ENCODE data around the gene SULT6B1. TPM values are rescaled to one million over a fixed set of nuclear protein-coding genes. Genes with fewer than 3 reads are reported as not detected.

The SULT6B1 gene
- total RNA-seq, result not detected in 2 replicates

GRCh38 chr2:37188570-37188969 is at the start of gene SULT6B1:
Gene SULT6B1, minus strand, starts transcription at chr2:37188670. Its CDS starts 30 bp downstream, at chr2:37188640.

GRCh38 chr2:37231241-37232130 is 43.0 kb upstream of the SULT6B1 start, which contains the start of the genes CEBPZ and NDUFAF7:
Gene CEBPZ, minus strand, starts transcription at chr2:37231596. Its CDS starts 29 bp downstream, at chr2:37231567.
Gene NDUFAF7, plus strand, starts transcription at chr2:37231658. Its CDS starts 48 bp downstream, at chr2:37231706.

GRCh38 chr2:37196320-37197195 is 8.1 kb upstream of the SULT6B1 start, which contains the start of gene CEBPZOS:
Gene CEBPZOS, plus strand, starts transcription at chr2:37196496. Its CDS starts 3,209 bp downstream, at chr2:37199705.

GRCh38 chr2:37156857-37157714 is 31.4 kb downstream of the SULT6B1 start, which contains the start of gene EIF2AK2:
Gene EIF2AK2, minus strand, starts transcription at chr2:37156980. Its CDS starts 9,174 bp downstream, at chr2:37147806.

Other genes starting within 250 kb of the SULT6B1 start
- gene STRN, start 222.1 kb downstream of the SULT6B1 start, total RNA-seq, result 22.5 and 27.7 TPM in 2 replicates
- 26.4 and 34.1 TPM in 2 replicates for gene HEATR5B, start 104.3 kb downstream of the SULT6B1 start, total RNA-seq
- gene GPATCH11, start 104.2 kb downstream of the SULT6B1 start, total RNA-seq, result 5.1 and 7.0 TPM in 2 replicates
- gene EIF2AK2, start 31.7 kb downstream of the SULT6B1 start, total RNA-seq, result 19.3 and 22.8 TPM in 2 replicates
- 8.0 and 8.8 TPM in 2 replicates for gene CEBPZOS, start 7.8 kb upstream of the SULT6B1 start, total RNA-seq
- gene CEBPZ, start 42.9 kb upstream of the SULT6B1 start, total RNA-seq, result 31.1 and 52.5 TPM in 2 replicates
- gene NDUFAF7, start 43.0 kb upstream of the SULT6B1 start, total RNA-seq, result 9.1 and 14.3 TPM in 2 replicates
- gene PRKD3, start 136.2 kb upstream of the SULT6B1 start, total RNA-seq, result 48.2 and 62.8 TPM in 2 replicates
- gene QPCT, start 156.0 kb upstream of the SULT6B1 start, total RNA-seq, result 0.26 and 0.43 TPM in 2 replicates